ENCODE results near the gene AGTPBP1.

GRCh38 chr9:85534340-85534739, 207.4 kb downstream of the AGTPBP1 start:
- TF ChIP-seq, protein P1, sequence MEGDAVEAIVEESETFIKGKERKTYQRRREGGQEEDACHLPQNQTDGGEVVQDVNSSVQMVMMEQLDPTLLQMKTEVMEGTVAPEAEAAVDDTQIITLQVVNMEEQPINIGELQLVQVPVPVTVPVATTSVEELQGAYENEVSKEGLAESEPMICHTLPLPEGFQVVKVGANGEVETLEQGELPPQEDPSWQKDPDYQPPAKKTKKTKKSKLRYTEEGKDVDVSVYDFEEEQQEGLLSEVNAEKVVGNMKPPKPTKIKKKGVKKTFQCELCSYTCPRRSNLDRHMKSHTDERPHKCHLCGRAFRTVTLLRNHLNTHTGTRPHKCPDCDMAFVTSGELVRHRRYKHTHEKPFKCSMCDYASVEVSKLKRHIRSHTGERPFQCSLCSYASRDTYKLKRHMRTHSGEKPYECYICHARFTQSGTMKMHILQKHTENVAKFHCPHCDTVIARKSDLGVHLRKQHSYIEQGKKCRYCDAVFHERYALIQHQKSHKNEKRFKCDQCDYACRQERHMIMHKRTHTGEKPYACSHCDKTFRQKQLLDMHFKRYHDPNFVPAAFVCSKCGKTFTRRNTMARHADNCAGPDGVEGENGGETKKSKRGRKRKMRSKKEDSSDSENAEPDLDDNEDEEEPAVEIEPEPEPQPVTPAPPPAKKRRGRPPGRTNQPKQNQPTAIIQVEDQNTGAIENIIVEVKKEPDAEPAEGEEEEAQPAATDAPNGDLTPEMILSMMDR (IDR thresholded peaks at IDR 0.05), result no peak
- TF ChIP-seq GABPA (IDR thresholded peaks at IDR 0.05; ENCODE audit: low read depth) (no peak), MXI1 (IDR thresholded peaks at IDR 0.05; ENCODE audit: low read depth, low read length) (no peak), USF2 (IDR thresholded peaks at IDR 0.05; ENCODE audit: borderline replicate concordance, low read depth, low read length) (no peak), TCF12 (IDR thresholded peaks at IDR 0.05) (no peak), YY1 (IDR thresholded peaks at IDR 0.05; ENCODE audit: low read depth) (no peak), POLR2AphosphoS5 (IDR thresholded peaks at IDR 0.05; ENCODE audit: low read depth, low read length) (no peak), FOXJ3 (CRISPR knock-in tag; IDR thresholded peaks at IDR 0.05) (no peak), RAD21 (IDR thresholded peaks at IDR 0.05; ENCODE audit: low read length) (no peak), EZH2phosphoT487 (IDR thresholded peaks at IDR 0.05; ENCODE audit: borderline replicate concordance, low read depth) (no peak), FOXM1 (IDR thresholded peaks at IDR 0.05; ENCODE audit: low read depth) (no peak), SIN3A (IDR thresholded peaks at IDR 0.05; ENCODE audit: borderline replicate concordance, low read depth, low read length) (no peak)
- TF ChIP-seq, protein P2, sequence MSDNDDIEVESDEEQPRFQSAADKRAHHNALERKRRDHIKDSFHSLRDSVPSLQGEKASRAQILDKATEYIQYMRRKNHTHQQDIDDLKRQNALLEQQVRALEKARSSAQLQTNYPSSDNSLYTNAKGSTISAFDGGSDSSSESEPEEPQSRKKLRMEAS (IDR thresholded peaks at IDR 0.05; ENCODE audit: low read depth), result no peak

Data from SK-N-SH (cell line).